ENCODE data around the gene TP53TG5.

Gene TP53TG5

DNA sequence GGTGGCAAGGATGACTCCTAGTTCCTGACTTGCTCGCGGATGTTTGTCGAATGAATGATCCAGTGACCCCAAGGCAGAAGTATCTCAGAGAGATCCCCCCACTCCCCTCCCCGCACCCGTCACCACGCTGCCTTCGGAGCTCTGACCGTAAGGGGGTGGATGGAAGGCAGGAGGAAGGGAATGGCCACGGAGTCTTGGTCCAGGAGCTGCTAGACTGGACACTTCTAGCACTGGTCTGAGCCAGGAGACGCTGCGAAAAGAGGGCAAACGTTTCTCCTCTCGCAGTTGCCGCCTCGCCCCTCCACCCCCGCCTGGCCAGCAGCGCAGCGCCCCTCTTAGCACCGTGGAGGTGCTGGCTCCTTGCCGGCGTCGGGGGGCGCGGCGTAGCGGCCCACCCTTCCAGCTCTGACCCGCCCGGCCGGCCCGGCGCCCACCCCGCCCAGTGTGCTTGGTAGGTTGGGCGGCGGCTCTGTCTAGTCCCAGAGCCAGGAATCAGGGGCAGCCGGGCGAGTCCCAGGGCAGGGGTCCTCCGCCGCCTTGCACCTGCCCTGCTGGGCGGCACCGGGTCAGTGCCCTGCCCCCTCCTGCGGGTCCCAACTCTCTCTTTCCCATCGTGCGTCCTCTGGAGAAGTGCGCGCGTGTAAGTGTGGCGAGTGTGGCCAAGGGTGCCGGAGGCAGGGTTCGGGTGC, 27.6 kb upstream of the TP53TG5 start:
- no peak overlapping the region; the same call in 1 of the 2 replicates for H3K4me3 ChIP-seq (ENCODE audit: low read depth, low read length)
- TF ChIP-seq, protein P1, sequence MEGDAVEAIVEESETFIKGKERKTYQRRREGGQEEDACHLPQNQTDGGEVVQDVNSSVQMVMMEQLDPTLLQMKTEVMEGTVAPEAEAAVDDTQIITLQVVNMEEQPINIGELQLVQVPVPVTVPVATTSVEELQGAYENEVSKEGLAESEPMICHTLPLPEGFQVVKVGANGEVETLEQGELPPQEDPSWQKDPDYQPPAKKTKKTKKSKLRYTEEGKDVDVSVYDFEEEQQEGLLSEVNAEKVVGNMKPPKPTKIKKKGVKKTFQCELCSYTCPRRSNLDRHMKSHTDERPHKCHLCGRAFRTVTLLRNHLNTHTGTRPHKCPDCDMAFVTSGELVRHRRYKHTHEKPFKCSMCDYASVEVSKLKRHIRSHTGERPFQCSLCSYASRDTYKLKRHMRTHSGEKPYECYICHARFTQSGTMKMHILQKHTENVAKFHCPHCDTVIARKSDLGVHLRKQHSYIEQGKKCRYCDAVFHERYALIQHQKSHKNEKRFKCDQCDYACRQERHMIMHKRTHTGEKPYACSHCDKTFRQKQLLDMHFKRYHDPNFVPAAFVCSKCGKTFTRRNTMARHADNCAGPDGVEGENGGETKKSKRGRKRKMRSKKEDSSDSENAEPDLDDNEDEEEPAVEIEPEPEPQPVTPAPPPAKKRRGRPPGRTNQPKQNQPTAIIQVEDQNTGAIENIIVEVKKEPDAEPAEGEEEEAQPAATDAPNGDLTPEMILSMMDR (IDR thresholded peaks at IDR 0.05; ENCODE audit: insufficient read depth, low read depth, low read length, missing control alignments): no peak
- no peak for DNase-seq (ENCODE audit: low read depth)

DNA sequence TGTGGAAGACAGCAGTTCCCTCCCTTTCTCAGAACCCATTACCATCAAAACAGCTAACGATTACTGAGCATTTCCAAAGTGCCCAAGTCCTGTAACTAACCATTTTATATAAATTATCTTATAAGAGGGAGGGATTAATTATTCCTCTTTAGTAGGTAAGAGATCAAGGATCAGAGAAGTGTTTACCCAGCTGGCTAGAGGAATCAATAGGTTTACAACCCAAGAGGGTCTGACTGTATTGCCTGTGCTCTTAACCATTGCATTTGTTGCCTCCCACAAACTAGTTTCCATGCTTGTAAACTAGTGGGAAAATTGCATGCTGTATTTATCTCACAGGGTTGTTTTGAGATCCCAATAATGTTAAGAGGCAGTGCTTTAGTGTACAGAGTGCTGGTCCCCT, 26.3 kb upstream of the TP53TG5 start:
- no peak overlapping the region for H3K4me3 ChIP-seq (ENCODE audit: low read depth, low read length)
- no peak for DNase-seq (ENCODE audit: low read depth)

DNA sequence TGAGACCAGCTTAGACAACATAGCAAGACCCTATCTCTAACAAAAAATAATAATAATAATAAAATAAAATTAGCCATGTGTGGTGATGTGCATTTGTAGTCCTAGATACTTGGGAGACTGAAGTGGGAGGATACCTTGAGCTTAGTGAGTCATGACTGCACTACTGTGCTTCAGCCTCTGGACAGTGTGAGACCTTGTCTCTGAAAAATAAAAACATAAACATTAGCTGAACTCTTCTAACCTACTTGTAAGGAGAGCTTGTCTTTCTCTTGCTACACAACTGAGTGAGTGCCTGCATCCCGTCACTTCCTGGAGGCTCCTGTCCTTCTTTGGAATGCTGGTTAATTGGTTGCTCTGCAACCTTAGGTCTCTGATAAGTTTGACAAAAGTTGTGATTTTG, 24.8 kb upstream of the TP53TG5 start:
- no peak overlapping the region for H3K4me3 ChIP-seq (ENCODE audit: low read depth, low read length)
- no peak for DNase-seq (ENCODE audit: low read depth)
- TF ChIP-seq, protein P1 (IDR thresholded peaks at IDR 0.05; ENCODE audit: insufficient read depth, low read depth, low read length, missing control alignments): no peak

More for the DNA sequence above, 26.3 kb upstream of the TP53TG5 start:
- TF ChIP-seq, protein P1 (IDR thresholded peaks at IDR 0.05; ENCODE audit: insufficient read depth, low read depth, low read length, missing control alignments): no peak

DNA sequence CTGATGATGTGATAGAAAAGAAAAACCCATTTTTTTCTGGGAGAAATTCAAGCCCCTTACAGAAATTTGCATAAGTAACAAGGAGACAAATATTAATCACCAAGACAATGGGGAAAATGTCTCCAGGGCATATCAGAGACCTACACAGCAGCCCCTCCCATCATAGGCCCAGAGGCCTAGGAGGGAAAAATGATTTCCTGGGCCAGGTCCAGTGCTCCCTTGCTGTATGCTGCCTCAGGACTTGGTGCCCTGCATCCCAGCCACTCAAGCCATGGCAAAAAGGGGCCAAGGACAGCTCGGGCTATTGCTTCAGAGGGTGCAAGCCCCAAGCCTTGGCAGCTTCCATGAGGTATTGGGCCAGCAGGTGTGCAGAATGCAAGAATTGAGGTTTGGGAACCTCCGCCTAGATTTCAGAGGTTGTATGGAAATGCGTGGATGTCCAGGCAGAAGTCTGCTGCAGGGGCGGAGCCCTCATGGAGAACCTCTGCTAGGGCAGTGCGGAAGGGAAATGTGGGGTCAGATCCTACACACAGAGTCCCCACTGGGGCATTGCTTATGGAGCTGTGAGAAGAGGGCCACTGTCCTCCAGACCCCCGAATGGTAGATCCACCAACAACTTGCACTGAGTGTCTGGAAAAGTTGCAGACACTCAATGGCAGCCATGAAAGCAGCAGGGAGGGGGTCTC, 22.4 kb upstream of the TP53TG5 start:
- TF ChIP-seq, protein P1 (IDR thresholded peaks at IDR 0.05; ENCODE audit: insufficient read depth, low read depth, low read length, missing control alignments): no peak
- no peak for DNase-seq (ENCODE audit: low read depth)
- H3K4me3 ChIP-seq (ENCODE audit: low read depth, low read length): no peak overlapping the region

DNA sequence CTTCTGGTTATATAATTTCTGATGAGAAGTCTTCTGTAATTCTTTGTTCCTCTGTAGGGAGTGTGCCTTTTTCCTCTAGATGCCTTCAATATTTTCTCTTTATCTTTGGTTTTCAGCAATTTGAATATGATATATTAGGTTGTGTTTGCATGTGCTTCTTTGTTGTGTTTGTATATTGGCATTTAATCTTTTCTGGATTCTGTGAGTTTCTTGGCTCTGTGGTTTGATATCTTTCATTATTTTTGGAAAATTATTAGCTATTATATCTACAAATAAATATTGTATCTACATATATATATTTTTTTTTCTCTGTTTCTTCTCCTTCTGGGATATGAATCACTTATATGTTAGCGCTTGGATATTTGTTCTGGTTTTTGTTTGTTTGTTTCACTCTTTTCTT, 20.9 kb upstream of the TP53TG5 start:
- TF ChIP-seq, protein P1 (IDR thresholded peaks at IDR 0.05; ENCODE audit: insufficient read depth, low read depth, low read length, missing control alignments): no peak
- H3K4me3 ChIP-seq (ENCODE audit: low read depth, low read length): no peak overlapping the region

DNA sequence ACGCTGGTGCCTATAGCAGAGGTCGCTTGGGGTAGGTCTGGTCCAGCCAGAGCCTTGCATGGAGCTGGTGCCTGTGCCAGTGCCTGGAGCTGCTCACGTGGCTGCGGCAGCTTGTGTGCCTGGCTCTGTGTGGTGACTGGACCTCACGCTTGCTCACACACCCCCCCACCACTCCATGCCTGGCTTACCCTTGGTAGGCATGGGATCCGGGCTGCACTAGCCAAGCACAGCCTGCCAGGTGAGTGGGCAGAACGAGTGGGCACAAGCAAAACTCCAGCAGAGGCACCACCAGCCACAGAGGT, 16.9 kb upstream of the TP53TG5 start:
- TF ChIP-seq, protein P1 (IDR thresholded peaks at IDR 0.05; ENCODE audit: insufficient read depth, low read depth, low read length, missing control alignments): no peak
- H3K4me3 ChIP-seq (ENCODE audit: low read depth, low read length): no peak overlapping the region

More for the DNA sequence above, 20.9 kb upstream of the TP53TG5 start:
- DNase-seq (ENCODE audit: low read depth): no peak

More for the DNA sequence above, 16.9 kb upstream of the TP53TG5 start:
- DNase-seq (ENCODE audit: low read depth): no peak
